GM18868 (cell line): ENCODE data around the gene DCST2.
"Not testable (repeated sequence)": the region's sequence is repeated elsewhere in the genome, so short reads cannot be mapped to it uniquely, and the experiment has no call there.

ENCODE experiments used
- ATAC-seq: cut with Tn5 transposase; IDR thresholded peaks from one replicate; pipeline ENCODE4 v1.9.1; 2021; ENCODE audit warnings: mild to moderate bottlenecking, moderate library complexity; ENCODE audit not compliant: unreplicated experiment

Gene DCST2

GRCh38 chr1:154982897-154983648 lies 50.5 kb downstream of the DCST2 start, which contains the start of gene FLAD1:
FLAD1 (plus strand) TSS chr1:154983344; CDS start chr1:154983695, 351 bp downstream.
- ATAC-seq: peak; percentile 98

- ATAC-seq: no peak
These were observed 51.2 kb downstream of the DCST2 start for GRCh38 chr1:154982341-154982740.

- no peak for ATAC-seq
These were observed 55.2 kb downstream of the DCST2 start for GRCh38 chr1:154978360-154978759.

GRCh38 chr1:154977762-154978161 lies 55.8 kb downstream of the DCST2 start:
- not testable (repeated sequence) for ATAC-seq

- ATAC-seq: no peak
These were observed 58.0 kb downstream of the DCST2 start for GRCh38 chr1:154975409-154976059.

- peak; percentile 50 for ATAC-seq
These were observed 58.7 kb downstream of the DCST2 start for GRCh38 chr1:154974808-154975408.

GRCh38 chr1:154974102-154974807 lies 59.3 kb downstream of the DCST2 start, which contains the start of gene CKS1B:
CKS1B (plus strand) TSS chr1:154974681; CDS start chr1:154974746, 65 bp downstream.
- ATAC-seq: peak; percentile 74

- ATAC-seq: no peak
These were observed 60.1 kb downstream of the DCST2 start for GRCh38 chr1:154973344-154974101.

- no peak for ATAC-seq
These were observed 60.9 kb downstream of the DCST2 start for GRCh38 chr1:154972517-154973343.

GRCh38 chr1:154972213-154972516 lies 61.4 kb downstream of the DCST2 start:
- ATAC-seq: no peak

- no peak for ATAC-seq
These were observed 62.1 kb downstream of the DCST2 start for GRCh38 chr1:154971341-154971998.

- peak; percentile 43 for ATAC-seq
These were observed 62.8 kb downstream of the DCST2 start, which contains the start of gene SHC1 for GRCh38 chr1:154970631-154971340. SHC1 (minus strand) TSS chr1:154970747; CDS start chr1:154970526, 221 bp downstream.

GRCh38 chr1:154969860-154970452 lies 63.6 kb downstream of the DCST2 start:
- ATAC-seq: no peak

GRCh38 chr1:154969246-154969645 lies 64.3 kb downstream of the DCST2 start:
- no peak for ATAC-seq

GRCh38 chr1:154968731-154969130 lies 64.8 kb downstream of the DCST2 start:
- ATAC-seq: no peak
